Measurements from ENCODE around the gene TAF4. TPM values are rescaled to one million over a fixed set of nuclear protein-coding genes. Genes with fewer than 3 reads are reported as not detected.
"Not testable (repeated sequence)": the region's sequence is repeated elsewhere in the genome, so short reads cannot be mapped to it uniquely, and the experiment has no call there.

The TAF4 gene
- total and polyA plus RNA-seq, 8 donors = 14.1 to 21.0 (median 17.1) TPM

- TF ChIP-seq CTCF (IDR thresholded peaks at IDR 0.05) = no peak
- Histone ChIP-seq H3K4me3 (no peak overlapping the region), H3K27ac (no peak overlapping the region), H3K9me3 (no peaks in the 10 kb centered on the region), H3K36me3 (no peaks in the 10 kb centered on the region), H3K4me1 (no peaks in the 10 kb centered on the region), H3K27me3 (peaks cover 0 to 51% of the 10 kb centered on the region in 2 donors)
- DNase-seq = peak in 1 of 4 donors; percentile 65
- intact Hi-C loops (cut with DNase I) = no loop called here
- no peak for ATAC-seq
Measured at GRCh38 chr20:61950641-61951071, 115.0 kb downstream of the TAF4 start.

GRCh38 chr20:61949714-61950640 lies 115.7 kb downstream of the TAF4 start:
- TF ChIP-seq CTCF (IDR thresholded peaks at IDR 0.05) = no peak
- no peak overlapping the region for H3K4me3 ChIP-seq
- intact Hi-C loops (cut with DNase I) = no loop called here
- no peaks in the 10 kb centered on the region for H3K4me1 ChIP-seq
- no peaks in the 10 kb centered on the region for H3K36me3 ChIP-seq
- H3K9me3 ChIP-seq = no peaks in the 10 kb centered on the region
- H3K27ac ChIP-seq = no peak overlapping the region
- ATAC-seq (no peak), DNase-seq (peak in 2 of 4 donors; percentile 17 to 59)
- peaks cover 0 to 44% of the 10 kb centered on the region in 2 donors for H3K27me3 ChIP-seq

GRCh38 chr20:61949363-61949713 lies 116.3 kb downstream of the TAF4 start:
- Histone ChIP-seq H3K27ac (no peak overlapping the region), H3K36me3 (no peaks in the 10 kb centered on the region), H3K4me3 (no peak overlapping the region), H3K9me3 (no peaks in the 10 kb centered on the region), H3K4me1 (no peaks in the 10 kb centered on the region), H3K27me3 (peaks cover 0 to 37% of the 10 kb centered on the region in 2 donors)
- ATAC-seq (no peak), DNase-seq (peak in 1 of 4 donors; percentile 43)
- no peak for TF ChIP-seq CTCF (IDR thresholded peaks at IDR 0.05)
- intact Hi-C loops (cut with DNase I) = no loop called here

- H3K27me3 ChIP-seq = peaks cover 0 to 32% of the 10 kb centered on the region in 2 donors
- no peaks in the 10 kb centered on the region for H3K4me1 ChIP-seq
- no peaks in the 10 kb centered on the region for H3K36me3 ChIP-seq
- TF ChIP-seq CTCF (IDR thresholded peaks at IDR 0.05) = no peak
- H3K9me3 ChIP-seq = no peaks in the 10 kb centered on the region
- DNase-seq (peak in 2 of 4 donors; percentile 25 to 48), ATAC-seq (no peak)
- intact Hi-C loops (cut with DNase I) = no loop called here
- H3K27ac ChIP-seq = no peak overlapping the region
- H3K4me3 ChIP-seq = no peak overlapping the region
Measured at GRCh38 chr20:61948586-61949362, 116.9 kb downstream of the TAF4 start.

- H3K9me3 ChIP-seq; DNase-seq; ATAC-seq; H3K4me3 ChIP-seq; intact Hi-C loops (cut with DNase I); H3K27ac ChIP-seq; H3K4me1 ChIP-seq; H3K36me3 ChIP-seq: not testable (repeated sequence)
- H3K27me3 ChIP-seq = peaks cover 0 to 25% of the 10 kb centered on the region in 2 donors
Measured at GRCh38 chr20:61948056-61948455, 117.6 kb downstream of the TAF4 start.

GRCh38 chr20:61945495-61945894 lies 120.2 kb downstream of the TAF4 start:
- intact Hi-C loops (cut with DNase I); H3K27me3 ChIP-seq; H3K27ac ChIP-seq; H3K4me3 ChIP-seq; H3K36me3 ChIP-seq; DNase-seq; H3K4me1 ChIP-seq; ATAC-seq; H3K9me3 ChIP-seq: not testable (repeated sequence)

- intact Hi-C loops (cut with DNase I); H3K4me3 ChIP-seq; DNase-seq; H3K27ac ChIP-seq; ATAC-seq; H3K4me1 ChIP-seq; H3K27me3 ChIP-seq; H3K9me3 ChIP-seq; H3K36me3 ChIP-seq: not testable (repeated sequence)
Measured at GRCh38 chr20:61944967-61945366, 120.7 kb downstream of the TAF4 start.
